Right ventricle myocardium inferior (tissue), 1 donor: ENCODE measurements around the gene CARD14. TPM values are rescaled to one million over a fixed set of nuclear protein-coding genes. Genes with fewer than 3 reads are reported as not detected.
"Not testable (repeated sequence)": the region's sequence is repeated elsewhere in the genome, so short reads cannot be mapped to it uniquely, and the experiment has no call there.

ENCODE experiments used
- ATAC-seq: fragments of 200-7000 bp; cut with Tn5 transposase; one replicate; pipeline ENCODE4 v1.9.1; 2020; ENCODE audit warnings: mild to moderate bottlenecking, moderate library complexity
- DNase-seq: peaks from one replicate; pipeline ENCODE4 v3.0.0; 2021; ENCODE audit errors: missing footprints
- intact Hi-C: fragments of 100-400 bp; cut with DNase I; formaldehyde crosslinking; loops from one replicate; pipeline ENCODE4 v1.11.0; 2022
- total RNA-seq: library from RNA; stranded (reverse); fragmentation: NEBNext Ultra II Directional; extraction: Animal tissue kit (Norgen Biotek cat#: 25700); gene quantifications from one replicate; pipeline ENCODE4 v1.2.1, GENCODE V29; 2021
- donor health status: DM: no; HTN: yes; CAD: no; lungs with severe emphysema.

CARD14 gene
- total RNA-seq, 1 donor from 2014 or later, result not detected

DNA sequence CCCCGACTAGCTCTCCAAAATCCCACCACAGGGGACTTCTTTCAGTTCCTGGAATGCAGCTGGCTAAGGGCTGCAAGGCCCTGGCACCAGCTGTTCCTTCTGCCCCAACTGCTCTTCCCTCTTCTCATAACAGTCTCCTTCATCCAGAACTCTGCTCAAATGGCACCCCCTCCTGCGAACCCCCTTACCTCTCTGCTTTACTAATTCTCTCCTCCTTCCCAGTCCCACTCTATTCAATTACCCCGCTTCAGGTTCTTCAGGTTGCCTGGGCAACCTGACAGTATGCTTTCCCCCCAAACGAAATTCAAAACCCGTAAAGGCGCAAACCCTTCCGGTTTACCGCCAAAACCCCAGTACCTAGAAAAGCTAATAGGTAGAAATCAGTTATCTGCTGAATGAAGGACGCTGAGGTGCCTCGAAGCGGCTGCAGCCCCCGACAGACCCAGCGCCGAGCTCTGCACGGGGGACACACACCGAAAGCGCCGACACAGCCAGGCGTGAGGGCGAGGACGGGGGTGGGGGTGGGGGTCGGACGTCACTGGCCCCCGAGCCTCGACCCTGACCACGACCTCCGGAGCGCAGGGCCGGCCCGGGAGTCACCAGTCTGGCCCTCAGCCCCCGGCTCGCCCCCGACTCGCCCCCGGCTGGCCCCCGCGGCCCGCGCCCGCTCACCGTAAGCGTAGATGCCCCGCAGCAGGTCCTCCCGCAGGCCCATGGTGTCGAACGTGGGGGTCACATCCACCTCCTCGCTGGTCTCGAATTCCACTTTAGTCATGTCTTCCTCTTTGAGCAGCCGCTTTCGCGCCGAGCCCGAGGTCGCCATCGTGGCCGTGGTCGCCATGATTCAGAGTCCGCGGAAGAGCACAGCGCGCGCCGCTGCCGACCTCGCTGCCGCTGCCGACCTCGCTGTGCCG, 23.5 kb upstream of the CARD14 start:
- intact Hi-C loops, result loop anchor here (2.0 to 5.0 kb wide), 3 partner anchors 44 to 111 kb away; partner anchors contain the start of genes SGSH and SLC26A11
- DNase-seq (no peak), ATAC-seq (peak; percentile 12)

GRCh38 chr17:80147035-80147822, 22.6 kb upstream of the CARD14 start, which contains the start of gene EIF4A3:
Gene EIF4A3, minus strand, starts transcription at chr17:80147128. Its CDS starts 167 bp downstream, at chr17:80146961.
- ATAC-seq (peak; percentile 99), DNase-seq (peak; percentile 99)
- intact Hi-C loops, result loop anchor here (2.0 to 5.0 kb wide), 3 partner anchors 44 to 110 kb away; partner anchors contain the start of genes SGSH and SLC26A11

DNA sequence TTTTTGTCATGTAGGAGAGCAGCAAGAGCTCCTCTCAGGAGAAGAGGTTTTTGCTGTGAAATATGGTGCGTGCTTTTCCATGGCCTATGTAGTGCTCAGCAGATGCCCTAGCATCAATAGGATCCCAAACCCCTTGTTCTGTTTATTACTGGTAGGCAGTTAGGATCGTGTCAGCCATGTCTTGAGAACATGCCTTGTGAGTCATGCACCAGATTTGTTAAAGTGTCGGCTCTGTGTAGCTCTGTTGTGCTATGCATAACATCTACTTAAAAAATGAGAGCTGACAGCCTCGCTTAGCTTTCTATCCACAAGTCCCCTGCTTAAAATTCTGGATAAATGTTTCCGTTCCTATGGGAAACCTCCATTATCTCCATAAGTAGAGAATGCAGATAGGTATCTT, 18.5 kb upstream of the CARD14 start:
- intact Hi-C loops, result no loop called here

GRCh38 chr17:80152081-80152702, 17.6 kb upstream of the CARD14 start:
- intact Hi-C loops, result no loop called here
- ATAC-seq, result no peak
- no peak for DNase-seq

More for the DNA sequence above, 18.5 kb upstream of the CARD14 start:
- ATAC-seq, result no peak
- no peak for DNase-seq

- ATAC-seq, result no peak
- no peak for DNase-seq
- intact Hi-C loops, result no loop called here
Measured at GRCh38 chr17:80153004-80153403, 16.8 kb upstream of the CARD14 start.

- DNase-seq (no peak), ATAC-seq (no peak)
- intact Hi-C loops, result no loop called here
Measured at GRCh38 chr17:80154166-80154565, 15.7 kb upstream of the CARD14 start.

DNA sequence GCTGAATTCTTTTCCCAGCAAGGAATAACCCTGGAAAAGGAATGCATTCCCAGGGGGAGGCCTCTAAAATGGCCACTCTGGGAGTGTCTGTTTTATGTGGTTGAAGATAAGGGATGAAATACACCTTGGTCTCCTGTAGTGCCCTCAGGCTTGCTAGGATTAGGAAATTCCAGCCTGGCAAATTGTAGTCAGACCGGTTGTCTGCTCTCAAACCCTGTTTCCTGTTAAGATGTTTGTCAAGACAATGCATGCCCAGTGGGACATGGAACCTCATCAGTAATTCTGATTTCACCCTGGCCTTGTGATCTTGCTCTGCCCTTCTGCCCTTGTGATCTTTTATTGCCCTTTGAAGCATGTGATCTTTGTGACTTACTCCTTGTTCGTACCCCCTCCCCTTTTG, 14.2 kb upstream of the CARD14 start:
- ATAC-seq, intact Hi-C loops, DNase-seq: not testable (repeated sequence)

DNA sequence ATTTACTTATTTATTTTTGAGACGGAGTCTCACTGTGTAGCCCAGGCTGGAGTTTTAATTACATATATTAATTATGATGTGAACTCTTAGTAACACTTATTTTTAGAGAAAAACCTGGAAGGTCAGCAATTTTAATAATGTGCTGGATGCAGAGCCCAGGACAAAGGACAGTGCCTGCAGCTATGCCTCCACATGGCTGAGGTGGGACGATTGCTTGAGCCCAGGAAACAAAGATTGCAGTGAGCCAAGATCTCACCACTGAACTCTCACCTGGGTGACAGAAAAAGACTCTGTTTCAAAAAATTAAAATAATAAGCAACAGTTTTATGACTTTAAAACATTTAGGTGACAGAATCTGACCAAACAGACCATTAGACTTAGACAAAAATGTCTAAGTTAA, 11.0 kb upstream of the CARD14 start:
- ATAC-seq (no peak), DNase-seq (no peak)
- intact Hi-C loops, result no loop called here

DNA sequence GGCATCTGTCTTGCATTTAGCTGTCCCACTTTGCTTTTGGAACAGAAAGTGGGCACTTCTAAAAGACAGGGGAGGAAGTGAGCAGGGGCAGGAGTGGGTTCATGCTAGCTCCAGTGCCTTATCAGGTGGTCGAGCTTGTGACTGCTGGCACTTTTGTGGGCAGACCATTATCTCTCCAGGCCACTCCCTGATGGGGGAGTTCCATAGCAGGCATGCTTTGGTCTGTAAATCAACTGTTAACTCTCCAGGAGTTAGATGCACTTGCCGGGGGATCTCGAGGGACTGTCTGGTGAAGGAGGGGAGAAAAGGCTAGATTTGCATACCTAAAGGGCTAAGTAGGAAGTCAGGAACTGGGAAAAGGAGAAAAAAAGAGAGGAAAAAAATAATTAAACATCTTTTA, 9.3 kb upstream of the CARD14 start:
- intact Hi-C loops, result no loop called here
- DNase-seq (no peak), ATAC-seq (no peak)

GRCh38 chr17:80163336-80163735, 6.5 kb upstream of the CARD14 start:
- DNase-seq (no peak), ATAC-seq (no peak)
- intact Hi-C loops, result no loop called here

GRCh38 chr17:80164185-80164584, 5.6 kb upstream of the CARD14 start:
- ATAC-seq, result no peak
- intact Hi-C loops, result no loop called here
- DNase-seq, result no peak

GRCh38 chr17:80166446-80166845, 3.4 kb upstream of the CARD14 start:
- intact Hi-C loops, result no loop called here
- DNase-seq (no peak), ATAC-seq (no peak)

DNA sequence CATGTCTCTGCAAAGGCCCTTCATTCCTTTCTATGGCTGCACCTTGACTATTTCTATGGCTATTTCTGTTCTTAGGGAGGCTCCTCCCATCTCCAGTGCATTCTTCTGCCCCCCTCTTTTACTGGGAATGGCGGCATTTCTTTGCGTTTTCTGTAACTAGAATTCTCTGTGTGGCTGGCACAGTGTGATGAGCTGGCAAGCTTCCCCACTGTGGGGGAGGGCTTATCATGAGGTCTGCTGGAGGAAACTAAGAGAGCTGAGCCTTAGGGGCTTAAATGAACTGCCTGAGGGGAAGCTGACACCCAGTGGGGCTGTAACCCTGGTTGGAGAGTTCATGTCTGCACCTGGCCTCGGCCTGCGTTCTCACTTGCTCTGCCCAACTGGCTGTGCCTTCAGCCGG, 1.5 kb upstream of the CARD14 start:
- DNase-seq (no peak), ATAC-seq (no peak)
- intact Hi-C loops, result no loop called here

- no peak for DNase-seq
- intact Hi-C loops, result no loop called here
- no peak for ATAC-seq
Measured at GRCh38 chr17:80169107-80169506, 723 bp upstream of the CARD14 start.

- intact Hi-C loops, result no loop called here
- no peak for DNase-seq
Measured at GRCh38 chr17:80171681-80172080, 1.9 kb downstream of the CARD14 start.

DNA sequence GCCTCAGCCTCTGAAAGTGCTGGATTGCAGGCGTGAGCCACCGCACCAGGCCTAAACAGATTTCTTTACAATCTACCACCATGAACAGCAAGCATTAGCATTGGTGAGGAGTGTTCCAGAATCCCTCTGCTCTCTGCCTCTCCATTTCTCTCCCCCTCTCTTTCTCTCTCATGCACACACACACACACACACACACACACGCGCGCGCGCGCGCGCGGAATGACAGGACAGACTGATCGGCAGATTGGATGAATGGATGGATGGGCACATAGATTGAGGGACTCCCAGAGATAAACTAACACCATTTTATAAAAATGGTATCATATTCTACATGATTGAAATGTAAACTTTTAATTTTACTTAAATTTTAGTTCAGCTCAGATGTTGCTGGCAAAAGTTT, 3.3 kb downstream of the CARD14 start:
- DNase-seq (no peak), ATAC-seq (no peak)
- intact Hi-C loops, result no loop called here

More at GRCh38 chr17:80171681-80172080, 1.9 kb downstream of the CARD14 start:
- no peak for ATAC-seq

- ATAC-seq, result no peak
- intact Hi-C loops, result no loop called here
- DNase-seq, result no peak
Measured at GRCh38 chr17:80173916-80174315, 4.1 kb downstream of the CARD14 start.

- no peak for DNase-seq
- intact Hi-C loops, result no loop called here
Measured at GRCh38 chr17:80176757-80177156, 6.9 kb downstream of the CARD14 start.

GRCh38 chr17:80177986-80178595, 8.3 kb downstream of the CARD14 start:
- ATAC-seq (no peak), DNase-seq (no peak)
- intact Hi-C loops, result no loop called here

More at GRCh38 chr17:80176757-80177156, 6.9 kb downstream of the CARD14 start:
- no peak for ATAC-seq
